Activated CD4-positive, alpha-beta T cell treated with anti-CD3 and anti-CD28 coated beads, Interleukin-2, amount 50 U/mL, for 24 hours (primary cell): ENCODE results near the gene TSPAN31.
A peak's percentile ranks its signal among the peaks of the same experiment; 100 is the strongest.

ENCODE experiments used
- DNase-seq, 2 donors: peaks; one replicate each; pipeline ENCODE4 v3.0.0-alpha.2; 2020; ENCODE audit warnings: low read depth in 1 of 2, low spot score in 1 of 2

Gene TSPAN31

DNA sequence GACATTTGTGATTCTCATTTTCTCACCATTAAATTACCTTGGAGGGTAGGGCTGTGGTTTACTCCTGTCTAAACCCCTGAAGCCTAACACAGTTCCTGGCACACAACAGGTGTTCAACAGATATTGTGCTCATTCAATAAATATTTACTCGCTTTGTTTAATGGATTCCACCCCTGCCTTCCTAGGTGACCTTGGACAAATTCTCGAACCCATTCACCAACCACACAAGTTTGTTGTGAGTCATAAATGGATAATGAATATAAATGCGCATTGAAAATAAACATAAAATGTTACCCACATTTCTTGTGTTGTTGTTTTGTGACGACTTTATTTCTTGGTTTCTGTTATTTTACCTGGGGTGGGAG is 37.4 kb downstream of the TSPAN31 start:
- no peak for DNase-seq

DNA sequence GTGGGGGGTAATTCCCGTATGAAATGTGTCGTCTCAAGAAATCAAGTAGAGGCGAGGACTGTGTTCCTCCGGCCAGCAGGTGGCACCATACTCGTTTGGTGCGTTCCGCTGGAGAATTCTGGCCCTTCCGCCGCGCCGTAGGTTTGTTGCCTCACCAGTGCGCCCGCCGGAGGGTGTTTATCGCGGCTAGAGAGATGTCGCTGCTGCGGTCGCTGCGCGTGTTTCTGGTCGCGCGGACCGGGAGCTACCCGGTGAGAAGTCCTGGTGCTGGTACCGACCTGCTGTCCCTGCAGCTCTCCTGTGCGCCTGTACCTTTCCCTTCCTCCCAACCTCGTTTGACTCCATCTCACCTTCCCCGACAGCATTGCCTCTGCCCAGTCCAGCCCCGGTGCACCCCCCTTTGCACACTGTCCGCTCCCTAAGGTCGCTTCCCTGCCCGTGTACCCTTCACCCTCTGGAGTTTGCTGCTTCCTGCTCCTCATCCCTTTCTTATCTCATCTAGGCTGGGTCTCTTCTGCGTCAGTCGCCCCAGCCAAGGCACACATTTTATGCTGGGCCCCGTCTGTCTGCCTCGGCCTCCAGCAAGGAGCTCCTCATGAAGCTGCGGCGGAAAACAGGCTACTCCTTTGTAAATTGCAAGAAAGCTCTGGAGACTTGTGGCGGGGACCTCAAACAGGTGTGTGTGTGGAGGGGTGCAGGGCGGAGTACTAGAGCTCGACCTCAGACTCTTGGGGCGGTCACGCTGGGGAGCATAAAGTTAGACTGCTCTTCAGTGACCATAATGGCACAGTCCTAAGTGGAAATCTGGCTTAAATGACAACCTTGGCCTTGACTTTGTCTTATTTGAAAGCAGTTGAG is 38.0 kb downstream of the TSPAN31 start, which contains the start of gene TSFM:
Gene TSFM, plus strand, starts transcription at position 180 of the 858 bp plus-strand sequence. Its CDS starts 15 bp downstream, at position 195.
- DNase-seq = peak; percentile 94 to 97

DNA sequence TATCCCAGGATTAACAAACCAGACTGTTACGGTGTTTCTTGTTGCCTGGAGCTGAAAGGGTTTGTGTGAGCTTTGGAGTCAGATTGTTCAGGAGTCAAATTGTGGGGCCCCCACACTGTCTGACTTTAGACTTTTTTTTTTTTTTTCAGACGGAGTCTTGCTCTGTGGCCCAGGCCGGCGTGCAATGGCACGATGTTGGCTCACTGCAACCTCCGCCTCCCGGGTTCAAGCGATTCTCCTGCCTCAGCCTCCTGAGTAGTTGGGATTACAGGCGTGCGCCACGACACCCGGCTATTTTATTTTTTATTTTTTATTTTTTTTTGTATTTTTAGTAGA is 38.6 kb downstream of the TSPAN31 start:
- no peak for DNase-seq

DNA sequence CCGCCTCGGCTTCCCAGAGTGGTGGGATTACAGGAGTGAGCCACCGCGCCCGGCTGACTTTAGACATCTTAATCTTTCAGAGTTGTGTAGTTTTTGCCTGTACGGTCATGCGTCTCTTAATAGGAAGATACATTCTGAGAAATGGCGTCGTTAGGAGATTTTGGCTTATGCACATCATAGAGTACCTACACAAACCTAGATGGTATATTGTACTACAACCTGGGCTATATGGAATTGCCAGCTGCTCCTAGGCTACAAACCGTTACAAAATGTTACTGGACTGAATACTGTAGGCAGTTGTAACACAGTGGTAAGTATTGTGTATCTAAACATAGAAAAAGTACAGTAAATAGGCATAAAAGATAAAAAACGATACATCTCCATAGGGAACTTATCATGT is 39.0 kb downstream of the TSPAN31 start:
- no peak for DNase-seq

DNA sequence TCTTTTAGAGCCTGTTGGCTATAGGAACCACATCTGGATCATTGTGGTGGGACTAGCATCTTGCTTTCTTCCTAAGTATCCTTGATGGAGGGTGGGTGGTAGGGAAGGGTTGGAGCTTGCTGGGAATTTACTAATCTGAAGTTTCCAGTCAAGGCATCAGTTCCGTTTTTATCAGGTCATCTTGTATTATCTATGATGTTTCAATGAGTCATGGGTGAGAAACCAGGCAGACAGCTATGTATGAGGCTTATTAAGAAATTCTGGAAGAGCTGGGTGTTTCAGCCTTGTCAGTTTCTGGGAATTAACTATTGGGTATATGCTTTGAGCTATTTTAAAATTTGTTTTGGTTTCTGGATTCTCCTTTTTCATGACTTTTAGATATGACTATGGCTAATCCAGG is 49.1 kb downstream of the TSPAN31 start:
- DNase-seq = no peak

DNA sequence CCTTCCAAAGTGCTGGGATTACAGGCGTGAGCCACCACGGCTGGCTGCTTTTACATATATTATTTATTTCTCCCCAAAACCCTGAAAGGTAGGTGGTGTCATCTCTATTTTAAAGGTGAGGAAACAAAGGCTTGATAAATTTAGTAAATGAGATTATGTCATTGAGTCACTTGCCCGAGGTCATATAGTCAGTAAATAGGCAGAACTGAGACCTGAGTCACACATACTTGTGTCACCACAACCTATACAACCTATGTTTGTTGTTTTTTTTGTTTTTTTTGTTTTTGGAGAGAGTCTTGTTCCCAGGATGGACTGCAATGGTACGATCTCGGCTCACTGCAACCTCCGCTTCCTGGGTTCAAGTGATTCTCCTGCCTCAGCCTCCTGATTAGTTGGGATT is 50.5 kb downstream of the TSPAN31 start:
- DNase-seq = no peak

DNA sequence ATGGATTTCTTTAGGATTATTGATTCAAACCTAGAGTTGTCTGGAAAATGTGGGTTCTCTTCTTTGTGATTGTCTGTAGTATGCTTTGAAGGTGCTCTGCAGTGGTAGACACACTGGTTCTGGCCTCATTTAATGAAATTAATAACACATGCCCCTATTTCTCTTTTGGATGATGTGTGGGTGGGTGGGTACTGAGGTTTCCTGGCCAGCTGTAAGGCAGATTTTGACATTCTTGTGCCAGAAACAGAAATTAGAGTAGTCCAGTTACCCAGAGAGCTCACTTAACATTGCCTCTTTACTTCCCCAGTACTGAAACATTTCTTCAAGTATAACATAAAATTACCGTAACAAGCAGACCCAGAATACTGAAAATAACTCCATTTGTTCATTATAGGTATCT is 52.2 kb downstream of the TSPAN31 start:
- DNase-seq = no peak

DNA sequence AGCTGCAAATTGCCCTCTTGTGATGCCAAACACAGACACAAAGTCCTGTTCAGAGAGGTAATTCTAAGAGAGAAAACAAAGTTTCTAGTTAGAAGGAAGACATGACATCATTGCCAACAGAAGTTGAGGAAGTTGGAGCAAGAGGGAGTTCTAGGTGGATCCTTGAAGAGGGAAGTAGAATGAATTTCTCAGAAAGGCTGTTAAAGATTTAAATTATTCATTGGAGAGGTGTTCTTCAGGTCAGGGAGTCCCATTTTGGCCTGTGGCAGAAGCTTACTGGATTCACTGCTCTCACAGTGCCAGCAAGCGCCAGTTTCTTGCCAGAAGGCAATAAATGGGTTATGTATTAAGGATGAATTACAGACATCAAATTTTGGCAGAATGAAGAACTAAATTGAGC is 53.1 kb downstream of the TSPAN31 start:
- no peak for DNase-seq
